Measurements from ENCODE around the gene NT5DC2.

NT5DC2 gene

GRCh38 chr3:52479037-52479876 is 54.4 kb downstream of the NT5DC2 start:
- no peak for DNase-seq
- in situ Hi-C loops (cut with MboI; ENCODE audit: low pct_unique_long_range_greater_than_20kb, low sequenced_read_pairs): no loop called here

- no peak for DNase-seq
- in situ Hi-C loops (cut with MboI; ENCODE audit: low pct_unique_long_range_greater_than_20kb, low sequenced_read_pairs): no loop called here
Measured at GRCh38 chr3:52477796-52478095, 55.9 kb downstream of the NT5DC2 start.

GRCh38 chr3:52477076-52477795 is 56.4 kb downstream of the NT5DC2 start:
- DNase-seq: no peak
- in situ Hi-C loops (cut with MboI; ENCODE audit: low pct_unique_long_range_greater_than_20kb, low sequenced_read_pairs): no loop called here

Measured in KBM-7 (cell line).